GM13977 (cell line): ENCODE measurements around the gene OR3A3.
"Not testable (repeated sequence)": the region's sequence is repeated elsewhere in the genome, so short reads cannot be mapped to it uniquely, and the experiment has no call there.

Experiments used
- DNase-seq: peaks from one replicate; pipeline ENCODE4 v3.0.0; 2012; ENCODE audit warnings: low spot score
- CTCF ChIP-seq: IDR thresholded peaks from 2 replicates; pipeline ENCODE4 v1.5.1; 2012; ENCODE audit warnings: mild to moderate bottlenecking, control low read depth; ENCODE audit not compliant: insufficient read depth; ENCODE audit errors: extremely low read depth, missing control alignments
- in situ Hi-C: fragments of 300-500 bp; cut with MboI; formaldehyde crosslinking; loops from one replicate; pipeline ENCODE4 v1.12.0; 2022; ENCODE audit warnings: low sequenced_read_pairs, low pct_unique_long_range_greater_than_20kb, mixed read lengths, inconsistent platforms; ENCODE audit not compliant: unreplicated experiment

Gene OR3A3

GRCh38 chr17:3398310-3398709 is 12.9 kb upstream of the OR3A3 start, which contains the start of gene OR1E1:
Gene OR1E1 (minus strand): TSS chr17:3398410. CDS start chr17:3398410, 0 bp downstream.
- in situ Hi-C loops: no loop called here
- no peak for DNase-seq

GRCh38 chr17:3400055-3400454 is 11.1 kb upstream of the OR3A3 start:
- in situ Hi-C loops: no loop called here
- TF ChIP-seq CTCF: no peak
- DNase-seq: no peak

More at GRCh38 chr17:3398310-3398709, 12.9 kb upstream of the OR3A3 start, which contains the start of gene OR1E1:
- no peak for TF ChIP-seq CTCF

- no peak for TF ChIP-seq CTCF
- in situ Hi-C loops: no loop called here
- DNase-seq: no peak
Measured at GRCh38 chr17:3401786-3402185, 9.4 kb upstream of the OR3A3 start.

- in situ Hi-C loops, DNase-seq: not testable (repeated sequence)
Measured at GRCh38 chr17:3403856-3404255, 7.3 kb upstream of the OR3A3 start.

- in situ Hi-C loops, DNase-seq: not testable (repeated sequence)
Measured at GRCh38 chr17:3412216-3412615, 1.0 kb downstream of the OR3A3 start.

GRCh38 chr17:3415610-3416009 is 4.4 kb downstream of the OR3A3 start:
- in situ Hi-C loops: no loop called here
- TF ChIP-seq CTCF: no peak
- no peak for DNase-seq

- no peak for DNase-seq
- in situ Hi-C loops: no loop called here
- no peak for TF ChIP-seq CTCF
Measured at GRCh38 chr17:3418222-3418621, 7.1 kb downstream of the OR3A3 start.

- DNase-seq, in situ Hi-C loops: not testable (repeated sequence)
Measured at GRCh38 chr17:3433215-3433614, 22.0 kb downstream of the OR3A3 start.
